Measurements from ENCODE around the gene CHRNA9. TPM values are rescaled to one million over a fixed set of nuclear protein-coding genes. Genes with fewer than 3 reads are reported as not detected.

CHRNA9 gene
- total and polyA plus RNA-seq, 2 donors (not counting 1 experiment from before 2014, with no cell fraction given), result 0.07 TPM; not detected in 1

GRCh38 chr4:40379248-40379647 is 44.1 kb downstream of the CHRNA9 start:
- CTCF ChIA-PET, result interaction anchor here (0.5 kb wide), 1 partner anchor 13 kb away, joined by 3 read pairs; no protein-coding TSS in a partner anchor
- TF ChIP-seq CTCF (IDR thresholded peaks at IDR 0.05) (no peak), EZH2 (IDR thresholded peaks at IDR 0.05; ENCODE audit: borderline replicate concordance, insufficient read depth, low read depth, low read length, poor library complexity, severe bottlenecking) (no peak)

GRCh38 chr4:40380647-40381046 is 45.5 kb downstream of the CHRNA9 start:
- CTCF ChIA-PET, result interaction anchor here (0.5 kb wide), 1 partner anchor 51 kb away, joined by 3 read pairs; no protein-coding TSS in a partner anchor
- intact Hi-C loops (cut with micrococcal nuclease), result no loop called here

More at GRCh38 chr4:40379248-40379647, 44.1 kb downstream of the CHRNA9 start:
- H3K9ac ChIP-seq (ENCODE audit: low read length), result no peak overlapping the region
- H4K20me1 ChIP-seq (ENCODE audit: control insufficient read depth, insufficient read depth, low read length, poor library complexity, severe bottlenecking), result no peaks in the 10 kb centered on the region
- POLR2A ChIA-PET, result interaction anchor here (0.6 kb wide), 1 partner anchor 72 kb away, joined by 7 read pairs; no protein-coding TSS in a partner anchor
- intact Hi-C loops (cut with micrococcal nuclease), result no loop called here
- peaks cover 6% of the 10 kb centered on the region for H3K27me3 Mint-ChIP-seq
- no peak for ATAC-seq (ENCODE audit: low read depth)
- no peaks in the 10 kb centered on the region for H3K4me1 ChIP-seq (ENCODE audit: control insufficient read depth in 2 of 2, insufficient read depth in 2 of 2, low read length in 2 of 2)
- H3K4me3 Mint-ChIP-seq, result no peak overlapping the region
- no peak overlapping the region for H3K4me3 ChIP-seq (ENCODE audit: control extremely low read depth in 1 of 5, extremely low read depth in 1 of 5, insufficient read depth in 1 of 5, low read depth in 2 of 5, low read length in 4 of 5)
- WGBS (ENCODE audit: insufficient coverage), result 92% methylated on average over 1 of the region's 3 CpGs
- no peaks in the 10 kb centered on the region for H3K9me3 ChIP-seq (ENCODE audit: control extremely low read depth in 1 of 3, control insufficient read depth in 2 of 3, insufficient read depth in 1 of 3, low read length in 2 of 3)
- no peaks in the 10 kb centered on the region for H3K36me3 ChIP-seq (replicated peaks in 1 of 2; ENCODE audit: control extremely low read depth in 1 of 2, control insufficient read depth in 1 of 2, extremely low read depth in 1 of 2, insufficient read depth in 2 of 2, low read length in 1 of 2)
- H3K27ac Mint-ChIP-seq, result no peak overlapping the region
- no peaks in the 10 kb centered on the region for H3K9me3 Mint-ChIP-seq (ENCODE audit: insufficient read depth)
- no peak overlapping the region for H3K27ac ChIP-seq (ENCODE audit: low read length in 2 of 2)
- no peaks in the 10 kb centered on the region for H3K79me2 ChIP-seq (ENCODE audit: control insufficient read depth, insufficient read depth, low read length)
- no peaks in the 10 kb centered on the region for H3K27me3 ChIP-seq (replicated peaks in 1 of 4; ENCODE audit: control extremely low read depth in 1 of 4, control insufficient read depth in 3 of 4, insufficient read depth in 4 of 4, low read length in 3 of 4)
- no peaks in the 10 kb centered on the region for H3K4me1 Mint-ChIP-seq
- no peak overlapping the region for H2AFZ ChIP-seq (ENCODE audit: insufficient read depth, low read depth, low read length, poor library complexity, severe bottlenecking)
- DNase-seq, result no peak
- H3K4me2 ChIP-seq (replicated peaks; ENCODE audit: low read depth, low read length, poor library complexity, severe bottlenecking), result no peak overlapping the region

More at GRCh38 chr4:40380647-40381046, 45.5 kb downstream of the CHRNA9 start:
- WGBS (ENCODE audit: insufficient coverage), result 100% methylated on average over 3 of the region's 5 CpGs
- no peaks in the 10 kb centered on the region for H3K4me1 Mint-ChIP-seq
- ATAC-seq (ENCODE audit: low read depth) (no peak), DNase-seq (no peak)
- Histone ChIP-seq H3K36me3 (replicated peaks in 1 of 2; ENCODE audit: control extremely low read depth in 1 of 2, control insufficient read depth in 1 of 2, extremely low read depth in 1 of 2, insufficient read depth in 2 of 2, low read length in 1 of 2) (no peaks in the 10 kb centered on the region), H3K9ac (ENCODE audit: low read length) (no peak overlapping the region), H3K9me3 (ENCODE audit: control extremely low read depth in 1 of 3, control insufficient read depth in 2 of 3, insufficient read depth in 1 of 3, low read length in 2 of 3) (no peaks in the 10 kb centered on the region), H3K4me1 (ENCODE audit: control insufficient read depth in 2 of 2, insufficient read depth in 2 of 2, low read length in 2 of 2) (no peaks in the 10 kb centered on the region), H3K27me3 (replicated peaks in 1 of 4; ENCODE audit: control extremely low read depth in 1 of 4, control insufficient read depth in 3 of 4, insufficient read depth in 4 of 4, low read length in 3 of 4) (no peaks in the 10 kb centered on the region), H3K4me2 (replicated peaks; ENCODE audit: low read depth, low read length, poor library complexity, severe bottlenecking) (no peak overlapping the region), H4K20me1 (ENCODE audit: control insufficient read depth, insufficient read depth, low read length, poor library complexity, severe bottlenecking) (no peaks in the 10 kb centered on the region), H2AFZ (ENCODE audit: insufficient read depth, low read depth, low read length, poor library complexity, severe bottlenecking) (no peak overlapping the region), H3K79me2 (ENCODE audit: control insufficient read depth, insufficient read depth, low read length) (no peaks in the 10 kb centered on the region), H3K4me3 (ENCODE audit: control extremely low read depth in 1 of 5, extremely low read depth in 1 of 5, insufficient read depth in 1 of 5, low read depth in 2 of 5, low read length in 4 of 5) (no peak overlapping the region), H3K27ac (ENCODE audit: low read length in 2 of 2) (no peak overlapping the region)
- TF ChIP-seq CTCF (IDR thresholded peaks at IDR 0.05) (no peak), EZH2 (IDR thresholded peaks at IDR 0.05; ENCODE audit: borderline replicate concordance, insufficient read depth, low read depth, low read length, poor library complexity, severe bottlenecking) (no peak)
- POLR2A ChIA-PET, result no interaction called here
- no peak overlapping the region for H3K27ac Mint-ChIP-seq
- no peaks in the 10 kb centered on the region for H3K9me3 Mint-ChIP-seq (ENCODE audit: insufficient read depth)
- peaks cover 6% of the 10 kb centered on the region for H3K27me3 Mint-ChIP-seq
- no peak overlapping the region for H3K4me3 Mint-ChIP-seq
